Activated T-cell treated with anti-CD3 and anti-CD28 coated beads, Interleukin-2, amount 50 U/mL, for 24 hours (primary cell): ENCODE results near the gene THUMPD3.

Experiments
- DNase-seq: peaks from one replicate; pipeline ENCODE4 v3.0.0-alpha.2; 2020
- H3K27ac Mint-ChIP-seq: 2 replicates; pipeline ENCODE4 v1.8.0; 2020; ENCODE audit warnings: mild to moderate bottlenecking, mixed read lengths
- H3K27me3 Mint-ChIP-seq: 2 replicates; pipeline ENCODE4 v1.8.0; 2020; ENCODE audit warnings: mixed read lengths
- H3K36me3 Mint-ChIP-seq: 2 replicates; pipeline ENCODE4 v1.8.0; 2020; ENCODE audit warnings: low read depth, mixed read lengths
- H3K4me1 Mint-ChIP-seq: 2 replicates; pipeline ENCODE4 v1.8.0; 2020; ENCODE audit warnings: low read depth, mixed read lengths
- H3K4me3 Mint-ChIP-seq: 2 replicates; pipeline ENCODE4 v1.8.0; 2020; ENCODE audit warnings: mild to moderate bottlenecking, moderate library complexity, mixed read lengths
- H3K9me3 Mint-ChIP-seq: 2 replicates; pipeline ENCODE4 v1.8.0; 2020; ENCODE audit warnings: mixed read lengths

THUMPD3 gene

GRCh38 chr3:9362731-9363530 lies at the start of gene THUMPD3:
Gene THUMPD3 (plus strand): TSS chr3:9363054. CDS start chr3:9365069, 2,015 bp downstream.
- peaks cover 42% of the 10 kb centered on the region for H3K4me1 Mint-ChIP-seq
- no peaks in the 10 kb centered on the region for H3K9me3 Mint-ChIP-seq
- H3K4me3 Mint-ChIP-seq, result peak within 1 kb of the TSS; percentile 99
- H3K27me3 Mint-ChIP-seq, result no peaks in the 10 kb centered on the region
- peak; percentile 95 for DNase-seq
- peaks cover 48% of the 10 kb centered on the region for H3K36me3 Mint-ChIP-seq
- H3K27ac Mint-ChIP-seq, result peak within 1 kb of the TSS; percentile 100

- Mint-ChIP-seq H3K27ac (no peak overlapping the region), H3K27me3 (peaks cover 15% of the 10 kb centered on the region), H3K36me3 (no peaks in the 10 kb centered on the region), H3K4me3 (no peak overlapping the region), H3K4me1 (no peaks in the 10 kb centered on the region), H3K9me3 (no peaks in the 10 kb centered on the region)
- DNase-seq, result no peak
Observed at GRCh38 chr3:9314796-9315195, 48.1 kb upstream of the THUMPD3 start.

- H3K4me1 Mint-ChIP-seq, result no peaks in the 10 kb centered on the region
- no peak overlapping the region for H3K4me3 Mint-ChIP-seq
- H3K27me3 Mint-ChIP-seq, result peaks cover 15% of the 10 kb centered on the region
- DNase-seq, result no peak
- H3K9me3 Mint-ChIP-seq, result no peaks in the 10 kb centered on the region
- no peaks in the 10 kb centered on the region for H3K36me3 Mint-ChIP-seq
- H3K27ac Mint-ChIP-seq, result no peak overlapping the region
Observed at GRCh38 chr3:9316881-9317361, 45.9 kb upstream of the THUMPD3 start.

GRCh38 chr3:9322780-9323179 lies 40.1 kb upstream of the THUMPD3 start:
- Mint-ChIP-seq H3K4me3 (no peak overlapping the region), H3K4me1 (no peaks in the 10 kb centered on the region), H3K27ac (no peak overlapping the region)

GRCh38 chr3:9324944-9325343 lies 37.9 kb upstream of the THUMPD3 start:
- H3K27me3 Mint-ChIP-seq, result no peaks in the 10 kb centered on the region
- H3K4me1 Mint-ChIP-seq, result no peaks in the 10 kb centered on the region
- peaks cover 2% of the 10 kb centered on the region for H3K9me3 Mint-ChIP-seq
- no peak overlapping the region for H3K4me3 Mint-ChIP-seq
- DNase-seq, result no peak
- no peak overlapping the region for H3K27ac Mint-ChIP-seq
- no peaks in the 10 kb centered on the region for H3K36me3 Mint-ChIP-seq

More at GRCh38 chr3:9322780-9323179, 40.1 kb upstream of the THUMPD3 start:
- Mint-ChIP-seq H3K27me3 (no peaks in the 10 kb centered on the region), H3K9me3 (peaks cover 2% of the 10 kb centered on the region), H3K36me3 (no peaks in the 10 kb centered on the region)
- DNase-seq, result no peak

GRCh38 chr3:9327578-9327977 lies 35.3 kb upstream of the THUMPD3 start:
- peaks cover 2% of the 10 kb centered on the region for H3K9me3 Mint-ChIP-seq
- DNase-seq, result no peak
- H3K27me3 Mint-ChIP-seq, result peaks cover 6% of the 10 kb centered on the region
- no peak overlapping the region for H3K4me3 Mint-ChIP-seq
- H3K36me3 Mint-ChIP-seq, result no peaks in the 10 kb centered on the region
- H3K27ac Mint-ChIP-seq, result no peak overlapping the region
- no peaks in the 10 kb centered on the region for H3K4me1 Mint-ChIP-seq

GRCh38 chr3:9330166-9330703 lies 32.6 kb upstream of the THUMPD3 start:
- DNase-seq, result no peak
- Mint-ChIP-seq H3K9me3 (peaks cover 2% of the 10 kb centered on the region), H3K36me3 (no peaks in the 10 kb centered on the region), H3K4me3 (no peak overlapping the region), H3K4me1 (no peaks in the 10 kb centered on the region), H3K27ac (no peak overlapping the region), H3K27me3 (peaks cover 6% of the 10 kb centered on the region)

- no peak overlapping the region for H3K27ac Mint-ChIP-seq
- no peak for DNase-seq
- H3K9me3 Mint-ChIP-seq, result peaks cover 2% of the 10 kb centered on the region
- no peak overlapping the region for H3K4me3 Mint-ChIP-seq
- no peaks in the 10 kb centered on the region for H3K36me3 Mint-ChIP-seq
- no peaks in the 10 kb centered on the region for H3K4me1 Mint-ChIP-seq
- peaks cover 6% of the 10 kb centered on the region for H3K27me3 Mint-ChIP-seq
Observed at GRCh38 chr3:9331171-9331570, 31.7 kb upstream of the THUMPD3 start.

GRCh38 chr3:9332250-9333030 lies 30.4 kb upstream of the THUMPD3 start:
- H3K9me3 Mint-ChIP-seq, result peaks cover 2% of the 10 kb centered on the region
- no peak overlapping the region for H3K4me3 Mint-ChIP-seq
- DNase-seq, result no peak
- H3K27ac Mint-ChIP-seq, result no peak overlapping the region
- no peaks in the 10 kb centered on the region for H3K36me3 Mint-ChIP-seq
- no peaks in the 10 kb centered on the region for H3K4me1 Mint-ChIP-seq
- H3K27me3 Mint-ChIP-seq, result peaks cover 6% of the 10 kb centered on the region

GRCh38 chr3:9339761-9340471 lies 22.9 kb upstream of the THUMPD3 start:
- DNase-seq, result no peak
- Mint-ChIP-seq H3K9me3 (no peaks in the 10 kb centered on the region), H3K4me3 (no peak overlapping the region), H3K27ac (no peak overlapping the region), H3K27me3 (no peaks in the 10 kb centered on the region), H3K4me1 (no peaks in the 10 kb centered on the region), H3K36me3 (no peaks in the 10 kb centered on the region)

- H3K27ac Mint-ChIP-seq, result no peak overlapping the region
- DNase-seq, result no peak
- H3K27me3 Mint-ChIP-seq, result no peaks in the 10 kb centered on the region
- no peaks in the 10 kb centered on the region for H3K36me3 Mint-ChIP-seq
- H3K4me3 Mint-ChIP-seq, result no peak overlapping the region
- H3K4me1 Mint-ChIP-seq, result no peaks in the 10 kb centered on the region
- no peaks in the 10 kb centered on the region for H3K9me3 Mint-ChIP-seq
Observed at GRCh38 chr3:9340472-9340902, 22.4 kb upstream of the THUMPD3 start.

GRCh38 chr3:9342696-9343095 lies 20.2 kb upstream of the THUMPD3 start:
- Mint-ChIP-seq H3K4me3 (no peak overlapping the region), H3K9me3 (no peaks in the 10 kb centered on the region), H3K36me3 (no peaks in the 10 kb centered on the region), H3K27me3 (no peaks in the 10 kb centered on the region), H3K4me1 (peaks cover 2% of the 10 kb centered on the region), H3K27ac (no peak overlapping the region)
- DNase-seq, result no peak

GRCh38 chr3:9343115-9343514 lies 19.7 kb upstream of the THUMPD3 start:
- Mint-ChIP-seq H3K9me3 (no peaks in the 10 kb centered on the region), H3K36me3 (no peaks in the 10 kb centered on the region), H3K4me3 (no peak overlapping the region), H3K27me3 (no peaks in the 10 kb centered on the region), H3K27ac (no peak overlapping the region), H3K4me1 (peaks cover 6% of the 10 kb centered on the region)
- DNase-seq, result no peak

GRCh38 chr3:9345041-9345440 lies 17.8 kb upstream of the THUMPD3 start:
- Mint-ChIP-seq H3K27ac (no peak overlapping the region), H3K4me3 (no peak overlapping the region), H3K4me1 (peaks cover 8% of the 10 kb centered on the region), H3K27me3 (no peaks in the 10 kb centered on the region), H3K9me3 (no peaks in the 10 kb centered on the region), H3K36me3 (no peaks in the 10 kb centered on the region)
- no peak for DNase-seq
